A673 (cell line): ENCODE data around the gene DOCK1.

Experiments
- EZH2 ChIP-seq: fragments of 200-600 bp; sonication (generic); IDR thresholded peaks from 2 replicates; pipeline ENCODE4 v1.6.1; 2017; ENCODE audit warnings: borderline replicate concordance, low read depth, mild to moderate bottlenecking, mixed read lengths, antibody characterized with exemption, low read length; ENCODE audit not compliant: poor library complexity, severe bottlenecking
- TF ChIP-seq, protein P1 (sequence below): fragments of 300-800, 200-600 bp; sonication (generic); conservative IDR thresholded peaks from 2 replicates; pipeline ENCODE4 v1.5.1; 2017; ENCODE audit warnings: low read depth, mild to moderate bottlenecking, antibody characterized with exemption, low read length, moderate library complexity, mixed read lengths

DNA sequence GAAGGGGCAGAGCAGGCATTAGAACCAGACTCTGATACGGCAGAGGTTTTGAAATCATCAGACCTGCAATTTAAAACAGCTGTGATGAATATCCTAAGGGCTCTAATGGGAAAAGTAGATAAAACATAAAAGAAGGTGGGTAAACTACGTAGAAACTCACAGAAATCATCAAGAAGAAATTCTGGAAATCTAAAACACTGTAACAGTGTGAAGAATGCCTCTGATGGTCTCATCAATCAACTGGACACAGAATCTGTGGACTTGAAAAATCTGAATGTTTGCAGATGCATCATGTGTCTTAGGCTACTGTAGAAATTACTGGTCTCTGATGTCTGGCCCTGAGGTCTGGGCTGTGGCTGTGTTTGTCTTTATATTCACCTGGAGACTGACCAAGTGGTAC lies 470.8 kb downstream of the DOCK1 start:
- TF ChIP-seq EZH2: no peak
- TF ChIP-seq, protein P1, sequence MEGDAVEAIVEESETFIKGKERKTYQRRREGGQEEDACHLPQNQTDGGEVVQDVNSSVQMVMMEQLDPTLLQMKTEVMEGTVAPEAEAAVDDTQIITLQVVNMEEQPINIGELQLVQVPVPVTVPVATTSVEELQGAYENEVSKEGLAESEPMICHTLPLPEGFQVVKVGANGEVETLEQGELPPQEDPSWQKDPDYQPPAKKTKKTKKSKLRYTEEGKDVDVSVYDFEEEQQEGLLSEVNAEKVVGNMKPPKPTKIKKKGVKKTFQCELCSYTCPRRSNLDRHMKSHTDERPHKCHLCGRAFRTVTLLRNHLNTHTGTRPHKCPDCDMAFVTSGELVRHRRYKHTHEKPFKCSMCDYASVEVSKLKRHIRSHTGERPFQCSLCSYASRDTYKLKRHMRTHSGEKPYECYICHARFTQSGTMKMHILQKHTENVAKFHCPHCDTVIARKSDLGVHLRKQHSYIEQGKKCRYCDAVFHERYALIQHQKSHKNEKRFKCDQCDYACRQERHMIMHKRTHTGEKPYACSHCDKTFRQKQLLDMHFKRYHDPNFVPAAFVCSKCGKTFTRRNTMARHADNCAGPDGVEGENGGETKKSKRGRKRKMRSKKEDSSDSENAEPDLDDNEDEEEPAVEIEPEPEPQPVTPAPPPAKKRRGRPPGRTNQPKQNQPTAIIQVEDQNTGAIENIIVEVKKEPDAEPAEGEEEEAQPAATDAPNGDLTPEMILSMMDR: no peak
